Stimulated activated CD4-positive, alpha-beta T cell treated with anti-CD3 and anti-CD28 coated beads, Interleukin-1b, Interleukin-23, amount 100 ng/mL, for 48 hours (primary cell): ENCODE data around the gene LRRC10B.
"Not testable (repeated sequence)": the region's sequence is repeated elsewhere in the genome, so short reads cannot be mapped to it uniquely, and the experiment has no call there.

ENCODE experiments used
- DNase-seq: peaks from one replicate; pipeline ENCODE4 v3.0.0-alpha.2; 2020

LRRC10B gene

GRCh38 chr11:61507962-61508861 is at the start of gene LRRC10B:
Gene LRRC10B (plus strand): TSS chr11:61508749. CDS start chr11:61508999, 250 bp downstream.
- DNase-seq = peak; percentile 49

GRCh38 chr11:61460474-61460881 is 48.1 kb upstream of the LRRC10B start:
- DNase-seq = no peak

GRCh38 chr11:61460986-61461385 is 47.6 kb upstream of the LRRC10B start:
- DNase-seq = no peak

GRCh38 chr11:61467602-61468001 is 40.9 kb upstream of the LRRC10B start:
- DNase-seq = not testable (repeated sequence)

GRCh38 chr11:61468002-61468401 is 40.5 kb upstream of the LRRC10B start:
- DNase-seq = no peak

- no peak for DNase-seq
These were observed 36.3 kb upstream of the LRRC10B start for GRCh38 chr11:61472282-61472681.

- no peak for DNase-seq
These were observed 35.7 kb upstream of the LRRC10B start for GRCh38 chr11:61472868-61473267.

- no peak for DNase-seq
These were observed 35.1 kb upstream of the LRRC10B start for GRCh38 chr11:61473370-61474012.

GRCh38 chr11:61474013-61474643 is 34.4 kb upstream of the LRRC10B start:
- no peak for DNase-seq

- DNase-seq = no peak
These were observed 33.1 kb upstream of the LRRC10B start for GRCh38 chr11:61475433-61475832.

GRCh38 chr11:61476371-61476770 is 32.2 kb upstream of the LRRC10B start:
- DNase-seq = no peak

- DNase-seq = no peak
These were observed 31.4 kb upstream of the LRRC10B start for GRCh38 chr11:61477126-61477525.

- peak; percentile 47 for DNase-seq
These were observed 30.8 kb upstream of the LRRC10B start for GRCh38 chr11:61477727-61478148.

- not testable (repeated sequence) for DNase-seq
These were observed 29.0 kb upstream of the LRRC10B start for GRCh38 chr11:61479360-61480058.

GRCh38 chr11:61480261-61480993 is 28.1 kb upstream of the LRRC10B start:
- no peak for DNase-seq

- DNase-seq = no peak
These were observed 27.6 kb upstream of the LRRC10B start for GRCh38 chr11:61480994-61481335.

GRCh38 chr11:61481806-61482205 is 26.7 kb upstream of the LRRC10B start:
- no peak for DNase-seq

GRCh38 chr11:61482513-61482912 is 26.0 kb upstream of the LRRC10B start:
- peak; percentile 37 for DNase-seq

- no peak for DNase-seq
These were observed 24.0 kb upstream of the LRRC10B start for GRCh38 chr11:61484541-61484940.

GRCh38 chr11:61485080-61485479 is 23.5 kb upstream of the LRRC10B start:
- DNase-seq = no peak

GRCh38 chr11:61486011-61486620 is 22.4 kb upstream of the LRRC10B start:
- no peak for DNase-seq

GRCh38 chr11:61486779-61487178 is 21.8 kb upstream of the LRRC10B start:
- DNase-seq = no peak
